ENCODE measurements around the gene MAN1C1. TPM values are rescaled to one million over a fixed set of nuclear protein-coding genes. Genes with fewer than 3 reads are reported as not detected.

Gene MAN1C1
- total RNA-seq, 1 experiment from 2014 or later: 1.2 TPM

DNA sequence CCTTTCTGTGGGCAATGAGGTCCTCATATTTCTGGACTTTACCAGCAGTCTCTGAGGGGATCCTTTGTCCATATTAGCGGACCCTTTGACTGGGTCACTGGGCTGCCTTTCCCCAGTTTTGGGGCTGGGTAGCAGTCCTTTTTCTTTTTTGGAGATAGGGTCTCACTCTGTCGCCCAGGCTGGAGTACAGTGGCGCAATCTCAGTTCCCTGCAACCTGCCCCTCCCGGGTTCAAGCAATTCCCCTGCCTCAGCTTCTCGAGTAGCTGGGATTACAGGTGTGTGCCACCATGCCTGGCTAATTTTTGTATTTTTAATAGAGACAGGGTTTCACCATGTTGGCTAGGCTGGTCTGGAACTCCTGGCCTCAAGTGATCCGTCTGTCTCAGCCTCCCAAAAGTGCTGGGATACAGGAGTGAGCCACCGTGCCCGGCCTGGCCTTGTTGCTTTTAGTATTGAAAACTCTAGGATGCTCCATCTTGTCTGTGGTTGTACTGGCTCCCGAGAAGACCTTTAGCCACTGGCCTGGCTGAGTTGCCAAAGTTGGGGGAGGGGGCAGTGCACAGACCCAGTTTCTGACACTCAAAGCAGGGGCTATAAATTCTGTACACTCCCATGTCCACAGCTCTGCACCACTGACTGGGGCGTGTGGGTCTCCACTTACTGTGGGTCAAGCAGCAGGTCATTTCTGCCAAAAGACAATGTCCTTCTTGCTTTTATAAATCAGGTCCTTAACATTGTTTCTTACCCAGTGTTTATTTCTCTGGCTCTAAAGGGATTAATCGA is 33.1 kb downstream of the MAN1C1 start (continued):
- TF ChIP-seq, protein P1, sequence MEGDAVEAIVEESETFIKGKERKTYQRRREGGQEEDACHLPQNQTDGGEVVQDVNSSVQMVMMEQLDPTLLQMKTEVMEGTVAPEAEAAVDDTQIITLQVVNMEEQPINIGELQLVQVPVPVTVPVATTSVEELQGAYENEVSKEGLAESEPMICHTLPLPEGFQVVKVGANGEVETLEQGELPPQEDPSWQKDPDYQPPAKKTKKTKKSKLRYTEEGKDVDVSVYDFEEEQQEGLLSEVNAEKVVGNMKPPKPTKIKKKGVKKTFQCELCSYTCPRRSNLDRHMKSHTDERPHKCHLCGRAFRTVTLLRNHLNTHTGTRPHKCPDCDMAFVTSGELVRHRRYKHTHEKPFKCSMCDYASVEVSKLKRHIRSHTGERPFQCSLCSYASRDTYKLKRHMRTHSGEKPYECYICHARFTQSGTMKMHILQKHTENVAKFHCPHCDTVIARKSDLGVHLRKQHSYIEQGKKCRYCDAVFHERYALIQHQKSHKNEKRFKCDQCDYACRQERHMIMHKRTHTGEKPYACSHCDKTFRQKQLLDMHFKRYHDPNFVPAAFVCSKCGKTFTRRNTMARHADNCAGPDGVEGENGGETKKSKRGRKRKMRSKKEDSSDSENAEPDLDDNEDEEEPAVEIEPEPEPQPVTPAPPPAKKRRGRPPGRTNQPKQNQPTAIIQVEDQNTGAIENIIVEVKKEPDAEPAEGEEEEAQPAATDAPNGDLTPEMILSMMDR (IDR thresholded peaks at IDR 0.05 in 2 of 3, conservative IDR thresholded peaks at IDR 0.05 in 1 of 3; ENCODE audit: borderline replicate concordance in 1 of 3, insufficient read depth in 1 of 3, low read depth in 2 of 3, low read length in 2 of 3): no peak
- TF ChIP-seq, protein P2, sequence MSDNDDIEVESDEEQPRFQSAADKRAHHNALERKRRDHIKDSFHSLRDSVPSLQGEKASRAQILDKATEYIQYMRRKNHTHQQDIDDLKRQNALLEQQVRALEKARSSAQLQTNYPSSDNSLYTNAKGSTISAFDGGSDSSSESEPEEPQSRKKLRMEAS (IDR thresholded peaks at IDR 0.05): no peak
- TF ChIP-seq POLR2A (IDR thresholded peaks at IDR 0.05; ENCODE audit: borderline replicate concordance, extremely low read depth, insufficient read depth, insufficient read length): no peak
- no peak for TF ChIP-seq RAD21 (IDR thresholded peaks at IDR 0.05; ENCODE audit: low read depth)
- TF ChIP-seq EGR1 (IDR thresholded peaks at IDR 0.05; ENCODE audit: low read depth): no peak

DNA sequence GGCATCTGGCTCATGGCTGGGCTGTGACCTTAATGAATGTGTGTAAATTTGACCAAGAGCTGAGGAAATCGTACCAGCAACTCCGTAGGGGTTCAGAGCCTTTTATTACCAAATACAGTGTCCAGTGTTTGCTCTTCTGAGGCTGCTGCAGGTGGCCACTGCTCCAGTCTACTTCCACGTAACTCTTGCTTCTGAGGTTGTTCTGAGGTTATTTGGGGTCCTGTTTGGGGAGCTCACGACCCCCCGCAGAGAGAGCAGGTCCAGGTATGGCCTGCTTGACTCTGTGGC is 33.6 kb downstream of the MAN1C1 start:
- ATAC-seq (no peak), DNase-seq (ENCODE audit: low read depth, low spot score) (no peak)
- no peak overlapping the region for H3K27ac ChIP-seq (ENCODE audit: low read depth, low read length)
- ChIA-PET POLR2A (no interaction called here), CTCF (no interaction called here), RAD21 (ENCODE audit: low non-redundant PET in 1 of 2, low total read pairs in 2 of 2, uncharacterized antibody in 2 of 2, unreplicated experiment in 2 of 2) (no interaction called here)
- H3K9me2 ChIP-seq (ENCODE audit: insufficient read depth): no peaks in the 10 kb centered on the region
- no peak overlapping the region for H3K4me3 ChIP-seq (replicated peaks in 1 of 2; ENCODE audit: low read depth in 1 of 2, low read length in 2 of 2)
- peaks cover 7% of the 10 kb centered on the region; the same call in 1 of the 2 replicates for H3K27me3 ChIP-seq (ENCODE audit: insufficient read depth, low read length)
- no peak overlapping the region for H3K9ac ChIP-seq (ENCODE audit: low read length)
- intact Hi-C loops (cut with micrococcal nuclease): no loop called here
- H2AFZ ChIP-seq (ENCODE audit: low read depth, low read length, poor library complexity, severe bottlenecking): no peak overlapping the region
- H3K9me3 ChIP-seq (ENCODE audit: control insufficient read depth in 1 of 2, insufficient read depth in 1 of 2, low read depth in 1 of 2, low read length in 2 of 2): no peaks in the 10 kb centered on the region
- TF ChIP-seq CEBPB (IDR thresholded peaks at IDR 0.05; ENCODE audit: low read depth): no peak
- TF ChIP-seq EZH2phosphoT487 (IDR thresholded peaks at IDR 0.05; ENCODE audit: borderline replicate concordance): no peak
- no peak for TF ChIP-seq FOSL1 (IDR thresholded peaks at IDR 0.05; ENCODE audit: low read depth)
- TF ChIP-seq EGR1 (IDR thresholded peaks at IDR 0.05; ENCODE audit: low read depth): no peak
- TF ChIP-seq, protein P2 (IDR thresholded peaks at IDR 0.05): no peak
- TF ChIP-seq, protein P3, sequence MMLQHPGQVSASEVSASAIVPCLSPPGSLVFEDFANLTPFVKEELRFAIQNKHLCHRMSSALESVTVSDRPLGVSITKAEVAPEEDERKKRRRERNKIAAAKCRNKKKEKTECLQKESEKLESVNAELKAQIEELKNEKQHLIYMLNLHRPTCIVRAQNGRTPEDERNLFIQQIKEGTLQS (IDR thresholded peaks at IDR 0.05): no peak
- TF ChIP-seq SP1 (IDR thresholded peaks at IDR 0.05; ENCODE audit: low read depth): no peak
- TF ChIP-seq RAD21 (IDR thresholded peaks at IDR 0.05; ENCODE audit: low read depth): no peak
- no peak for TF ChIP-seq CBX3 (IDR thresholded peaks at IDR 0.05; ENCODE audit: low read depth)
- no peak for TF ChIP-seq ZNF274 (IDR thresholded peaks at IDR 0.05; ENCODE audit: low read depth, low read length)
- TF ChIP-seq, protein P4, sequence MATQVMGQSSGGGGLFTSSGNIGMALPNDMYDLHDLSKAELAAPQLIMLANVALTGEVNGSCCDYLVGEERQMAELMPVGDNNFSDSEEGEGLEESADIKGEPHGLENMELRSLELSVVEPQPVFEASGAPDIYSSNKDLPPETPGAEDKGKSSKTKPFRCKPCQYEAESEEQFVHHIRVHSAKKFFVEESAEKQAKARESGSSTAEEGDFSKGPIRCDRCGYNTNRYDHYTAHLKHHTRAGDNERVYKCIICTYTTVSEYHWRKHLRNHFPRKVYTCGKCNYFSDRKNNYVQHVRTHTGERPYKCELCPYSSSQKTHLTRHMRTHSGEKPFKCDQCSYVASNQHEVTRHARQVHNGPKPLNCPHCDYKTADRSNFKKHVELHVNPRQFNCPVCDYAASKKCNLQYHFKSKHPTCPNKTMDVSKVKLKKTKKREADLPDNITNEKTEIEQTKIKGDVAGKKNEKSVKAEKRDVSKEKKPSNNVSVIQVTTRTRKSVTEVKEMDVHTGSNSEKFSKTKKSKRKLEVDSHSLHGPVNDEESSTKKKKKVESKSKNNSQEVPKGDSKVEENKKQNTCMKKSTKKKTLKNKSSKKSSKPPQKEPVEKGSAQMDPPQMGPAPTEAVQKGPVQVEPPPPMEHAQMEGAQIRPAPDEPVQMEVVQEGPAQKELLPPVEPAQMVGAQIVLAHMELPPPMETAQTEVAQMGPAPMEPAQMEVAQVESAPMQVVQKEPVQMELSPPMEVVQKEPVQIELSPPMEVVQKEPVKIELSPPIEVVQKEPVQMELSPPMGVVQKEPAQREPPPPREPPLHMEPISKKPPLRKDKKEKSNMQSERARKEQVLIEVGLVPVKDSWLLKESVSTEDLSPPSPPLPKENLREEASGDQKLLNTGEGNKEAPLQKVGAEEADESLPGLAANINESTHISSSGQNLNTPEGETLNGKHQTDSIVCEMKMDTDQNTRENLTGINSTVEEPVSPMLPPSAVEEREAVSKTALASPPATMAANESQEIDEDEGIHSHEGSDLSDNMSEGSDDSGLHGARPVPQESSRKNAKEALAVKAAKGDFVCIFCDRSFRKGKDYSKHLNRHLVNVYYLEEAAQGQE (IDR thresholded peaks at IDR 0.05; ENCODE audit: low read depth): no peak
- TF ChIP-seq ZFX (IDR thresholded peaks at IDR 0.05): no peak
- no peaks in the 10 kb centered on the region for H3K36me3 ChIP-seq (ENCODE audit: control insufficient read depth in 1 of 2, insufficient read depth in 2 of 2, low read length in 2 of 2)
- no TSS peak for BruUV-seq (replicated peaks)
- H3K4me2 ChIP-seq (ENCODE audit: low read length): no peak overlapping the region
- no peaks in the 10 kb centered on the region for H3K79me2 ChIP-seq (ENCODE audit: insufficient read depth, low read length)
- H3K4me1 ChIP-seq (ENCODE audit: control insufficient read depth in 1 of 2, insufficient read depth in 2 of 2, low read length in 2 of 2): no peaks in the 10 kb centered on the region
- H4K20me1 ChIP-seq (ENCODE audit: insufficient read depth): no peaks in the 10 kb centered on the region

All from HCT116 (cell line).